OCI-LY1 (cell line): Measurements from ENCODE around the gene ASS1.

Experiments used
- CTCF ChIP-seq: fragments of 200-600 bp; sonication (generic), shearing (Covaris generic); IDR thresholded peaks from 2 replicates; pipeline ENCODE4 v1.5.1; 2017; ENCODE audit warnings: mild to moderate bottlenecking, antibody characterized with exemption, low read length, moderate library complexity, mixed read lengths
- EZH2 ChIP-seq: fragments of 200-600 bp; sonication (generic), shearing (Covaris generic); IDR thresholded peaks from 2 replicates; pipeline ENCODE4 v1.8.0; 2017; ENCODE audit warnings: borderline replicate concordance, mixed run types, mild to moderate bottlenecking, antibody characterized with exemption, low read length, moderate library complexity, mixed read lengths

- TF ChIP-seq CTCF (no peak), EZH2 (no peak)
These were observed 41.3 kb downstream of the ASS1 start for GRCh38 chr9:130486103-130486502.
